ENCODE results near the gene AQP5.

AQP5 gene

GRCh38 chr12:49990273-49990672 lies 28.6 kb downstream of the AQP5 start:
- POLR2A ChIA-PET (ENCODE audit: low non-redundant PET), result no interaction called here
- CTCF ChIA-PET, result interaction anchor here (0.6 kb wide), 1 partner anchor 88 kb away, joined by 3 read pairs; no protein-coding TSS in a partner anchor
- no peak for DNase-seq (ENCODE audit: low spot score)
- no peak for TF ChIP-seq CTCF (conservative IDR thresholded peaks at IDR 0.05; ENCODE audit: low read depth)
- no peak overlapping the region for H3K27ac ChIP-seq

- DNase-seq (ENCODE audit: low spot score), result no peak
- no peak overlapping the region for H3K27ac ChIP-seq
- CTCF ChIA-PET, result interaction anchor here (0.6 kb wide), 1 partner anchor 390 kb away, joined by 3 read pairs; no protein-coding TSS in a partner anchor
- TF ChIP-seq CTCF (conservative IDR thresholded peaks at IDR 0.05; ENCODE audit: low read depth), result no peak
- POLR2A ChIA-PET (ENCODE audit: low non-redundant PET), result no interaction called here
Observed at GRCh38 chr12:49998453-49998852, 36.8 kb downstream of the AQP5 start.

GRCh38 chr12:50003595-50003994 lies 41.9 kb downstream of the AQP5 start:
- no peak overlapping the region for H3K27ac ChIP-seq
- ChIA-PET CTCF (no interaction called here), POLR2A (ENCODE audit: low non-redundant PET) (no interaction called here)
- no peak for DNase-seq (ENCODE audit: low spot score)
- TF ChIP-seq CTCF (conservative IDR thresholded peaks at IDR 0.05; ENCODE audit: low read depth), result no peak

GRCh38 chr12:50004696-50005095 lies 43.0 kb downstream of the AQP5 start:
- ChIA-PET POLR2A (ENCODE audit: low non-redundant PET) (no interaction called here), CTCF (interaction anchor here (1.0 kb wide), 1 partner anchor 34 kb away, joined by 4 read pairs; no protein-coding TSS in a partner anchor)
- H3K27ac ChIP-seq, result no peak overlapping the region
- no peak for DNase-seq (ENCODE audit: low spot score)
- no peak for TF ChIP-seq CTCF (conservative IDR thresholded peaks at IDR 0.05; ENCODE audit: low read depth)

GRCh38 chr12:50005175-50005574 lies 43.5 kb downstream of the AQP5 start:
- CTCF ChIA-PET, result interaction anchor here (0.9 to 1.0 kb wide), 3 partner anchors 34 to 138 kb away, joined by 3 to 4 read pairs (median 4); no protein-coding TSS in a partner anchor
- no peak for TF ChIP-seq CTCF (conservative IDR thresholded peaks at IDR 0.05; ENCODE audit: low read depth)

GRCh38 chr12:50006280-50006679 lies 44.6 kb downstream of the AQP5 start:
- CTCF ChIA-PET, result interaction anchor here (0.8 to 1.0 kb wide), 3 partner anchors 47 to 139 kb away, joined by 3 to 4 read pairs (median 3); no protein-coding TSS in a partner anchor
- POLR2A ChIA-PET (ENCODE audit: low non-redundant PET), result no interaction called here
- DNase-seq (ENCODE audit: low spot score), result no peak
- TF ChIP-seq CTCF (conservative IDR thresholded peaks at IDR 0.05; ENCODE audit: low read depth), result no peak
- H3K27ac ChIP-seq, result no peak overlapping the region

More at GRCh38 chr12:50005175-50005574, 43.5 kb downstream of the AQP5 start:
- no peak overlapping the region for H3K27ac ChIP-seq
- POLR2A ChIA-PET (ENCODE audit: low non-redundant PET), result no interaction called here
- DNase-seq (ENCODE audit: low spot score), result no peak
